Measurements from ENCODE around the gene EIF2D.

The EIF2D gene

GRCh38 chr1:206612129-206612876 lies at the start of gene EIF2D:
Gene EIF2D (minus strand): TSS chr1:206612465. CDS start chr1:206612342, 123 bp downstream.
- no peaks in the 10 kb centered on the region for H3K9me3 ChIP-seq (ENCODE audit: insufficient read depth, low read length, severe bottlenecking)
- peak within 1 kb of the TSS; percentile 85 for H3K9ac ChIP-seq (ENCODE audit: low read depth, low read length)
- TF ChIP-seq CTCF (IDR thresholded peaks at IDR 0.05; ENCODE audit: borderline replicate concordance, extremely low read depth, low read length, poor library complexity, severe bottlenecking), result peak; percentile 98
- no peak for TF ChIP-seq EZH2 (IDR thresholded peaks at IDR 0.05; ENCODE audit: borderline replicate concordance, low read depth, low read length, severe bottlenecking)
- H4K20me1 ChIP-seq (ENCODE audit: insufficient read depth, low read length), result no peaks in the 10 kb centered on the region
- H3K79me2 ChIP-seq (ENCODE audit: insufficient read depth, low read length), result peaks cover 16% of the 10 kb centered on the region
- H3K4me3 ChIP-seq (ENCODE audit: low read depth in 1 of 2, low read length in 2 of 2), result peak within 1 kb of the TSS; percentile 93 to 95
- H3K27ac ChIP-seq (ENCODE audit: low read length), result peak within 1 kb of the TSS; percentile 87
- peak within 1 kb of the TSS; percentile 75 for H3K4me2 ChIP-seq (ENCODE audit: insufficient read depth, low read length)
- ATAC-seq (ENCODE audit: insufficient read depth, low read depth) (peak; percentile 95), DNase-seq (peak; percentile 93)
- H2AFZ ChIP-seq (ENCODE audit: low read depth, low read length), result peak within 1 kb of the TSS; percentile 100
- H3K4me1 ChIP-seq (ENCODE audit: insufficient read depth, low read length), result peaks cover 23% of the 10 kb centered on the region
- H3K36me3 ChIP-seq (ENCODE audit: insufficient read depth, low read length), result peaks cover 25% of the 10 kb centered on the region
- H3K27me3 ChIP-seq (ENCODE audit: insufficient read depth, low read length, poor library complexity), result no peaks in the 10 kb centered on the region

DNA sequence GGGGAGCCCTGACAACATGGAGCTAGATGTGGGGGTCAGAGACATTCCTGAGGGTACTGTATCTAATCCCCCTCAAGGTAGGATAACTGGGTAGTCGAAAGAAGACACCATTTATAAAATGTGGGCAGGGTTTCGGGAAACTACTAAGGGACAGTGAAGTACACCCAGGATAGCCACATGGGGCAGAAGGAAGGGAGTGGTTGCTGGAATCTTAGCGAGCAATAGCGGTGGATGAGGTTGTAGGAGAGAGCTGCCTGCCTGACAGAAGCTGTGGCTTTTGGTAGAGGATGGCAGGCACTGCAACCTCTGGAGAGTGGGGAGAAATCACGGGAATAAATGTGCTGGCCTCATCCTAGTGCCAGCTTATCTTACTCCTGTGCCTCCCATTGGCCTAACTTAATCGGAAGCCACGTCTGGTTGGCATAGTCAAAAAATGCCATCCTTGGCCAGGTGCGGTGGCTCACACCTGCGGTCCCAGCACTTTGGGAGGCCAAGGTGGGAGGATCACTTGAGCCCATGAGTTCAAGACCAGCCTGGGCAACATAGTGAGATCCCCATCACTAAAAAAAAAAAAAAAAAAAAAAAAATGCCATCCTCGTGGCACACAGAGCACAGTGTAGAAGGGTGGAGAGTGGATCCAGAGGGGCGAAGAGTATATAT lies 49.0 kb upstream of the EIF2D start:
- Histone ChIP-seq H3K4me1 (ENCODE audit: insufficient read depth, low read length) (peaks cover 15% of the 10 kb centered on the region), H2AFZ (ENCODE audit: low read depth, low read length) (no peak overlapping the region), H3K79me2 (ENCODE audit: insufficient read depth, low read length) (no peaks in the 10 kb centered on the region), H4K20me1 (ENCODE audit: insufficient read depth, low read length) (no peaks in the 10 kb centered on the region), H3K4me3 (ENCODE audit: low read depth in 1 of 2, low read length in 2 of 2) (no peak overlapping the region), H3K27ac (ENCODE audit: low read length) (no peak overlapping the region), H3K9me3 (ENCODE audit: insufficient read depth, low read length, severe bottlenecking) (no peaks in the 10 kb centered on the region), H3K4me2 (ENCODE audit: insufficient read depth, low read length) (no peak overlapping the region), H3K27me3 (ENCODE audit: insufficient read depth, low read length, poor library complexity) (peaks cover 22% of the 10 kb centered on the region), H3K9ac (ENCODE audit: low read depth, low read length) (no peak overlapping the region), H3K36me3 (ENCODE audit: insufficient read depth, low read length) (no peaks in the 10 kb centered on the region)
- ATAC-seq (ENCODE audit: insufficient read depth, low read depth) (no peak), DNase-seq (no peak)
- TF ChIP-seq CTCF (IDR thresholded peaks at IDR 0.05; ENCODE audit: borderline replicate concordance, extremely low read depth, low read length, poor library complexity, severe bottlenecking), result no peak
- no peak for TF ChIP-seq EZH2 (IDR thresholded peaks at IDR 0.05; ENCODE audit: borderline replicate concordance, low read depth, low read length, severe bottlenecking)

- H2AFZ ChIP-seq (ENCODE audit: low read depth, low read length), result no peak overlapping the region
- DNase-seq, result no peak
Measured at GRCh38 chr1:206660136-206660535, 47.9 kb upstream of the EIF2D start.

More at GRCh38 chr1:206660136-206660535, 47.9 kb upstream of the EIF2D start:
- no peak overlapping the region for H3K4me2 ChIP-seq (ENCODE audit: insufficient read depth, low read length)
- no peaks in the 10 kb centered on the region for H3K36me3 ChIP-seq (ENCODE audit: insufficient read depth, low read length)
- no peak for ATAC-seq (ENCODE audit: insufficient read depth, low read depth)
- no peak overlapping the region for H3K4me3 ChIP-seq (ENCODE audit: low read depth in 1 of 2, low read length in 2 of 2)
- H3K4me1 ChIP-seq (ENCODE audit: insufficient read depth, low read length), result peaks cover 15% of the 10 kb centered on the region
- no peaks in the 10 kb centered on the region for H3K79me2 ChIP-seq (ENCODE audit: insufficient read depth, low read length)
- no peak for TF ChIP-seq EZH2 (IDR thresholded peaks at IDR 0.05; ENCODE audit: borderline replicate concordance, low read depth, low read length, severe bottlenecking)
- TF ChIP-seq CTCF (IDR thresholded peaks at IDR 0.05; ENCODE audit: borderline replicate concordance, extremely low read depth, low read length, poor library complexity, severe bottlenecking), result no peak
- H3K9me3 ChIP-seq (ENCODE audit: insufficient read depth, low read length, severe bottlenecking), result no peaks in the 10 kb centered on the region
- H3K27ac ChIP-seq (ENCODE audit: low read length), result no peak overlapping the region
- no peaks in the 10 kb centered on the region for H4K20me1 ChIP-seq (ENCODE audit: insufficient read depth, low read length)
- H3K27me3 ChIP-seq (ENCODE audit: insufficient read depth, low read length, poor library complexity), result peaks cover 19% of the 10 kb centered on the region
- no peak overlapping the region for H3K9ac ChIP-seq (ENCODE audit: low read depth, low read length)

Measured in DND-41 (cell line).